ENCODE data around the gene FCMR.
"Not testable (repeated sequence)": the region's sequence is repeated elsewhere in the genome, so short reads cannot be mapped to it uniquely, and the experiment has no call there.

Gene FCMR

DNA sequence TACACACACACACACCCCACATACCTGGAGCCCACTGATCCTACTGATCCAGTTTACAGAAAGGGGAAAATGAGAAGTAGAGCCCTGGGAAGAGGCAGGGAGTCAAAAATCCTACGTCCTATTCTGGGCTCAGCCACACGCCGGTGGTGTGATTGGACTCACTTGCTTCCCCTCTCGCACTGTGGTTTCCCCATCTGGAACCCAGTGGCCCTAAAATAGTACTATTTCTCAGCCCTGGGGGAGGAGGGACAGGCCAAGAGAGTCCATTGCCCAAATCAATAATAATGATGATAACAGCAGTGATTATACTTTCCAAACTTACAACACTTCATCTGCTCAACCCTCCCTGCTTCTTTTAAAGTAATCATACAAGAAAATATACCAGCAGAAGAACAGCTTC, 27.5 kb upstream of the FCMR start:
- DNase-seq: no peak

DNA sequence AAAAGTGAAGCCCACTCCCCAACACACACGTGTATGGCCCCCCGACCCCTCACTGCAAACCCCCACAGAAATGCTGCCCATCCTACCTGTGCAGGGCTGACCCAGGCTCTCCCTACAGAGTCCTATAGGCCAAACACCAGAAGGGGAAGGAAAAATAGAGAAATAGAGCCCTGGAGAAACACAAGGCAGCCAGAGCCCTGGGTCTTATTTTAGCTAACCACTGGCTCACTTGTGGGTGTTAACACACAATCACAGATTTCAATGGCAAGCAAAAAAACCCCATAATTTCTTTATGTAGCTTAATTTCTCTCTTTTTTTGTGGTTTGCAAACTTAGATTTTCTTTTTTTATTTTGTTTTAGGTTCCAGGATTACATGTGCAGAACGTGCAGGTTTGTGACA, 25.5 kb upstream of the FCMR start:
- DNase-seq: no peak

DNA sequence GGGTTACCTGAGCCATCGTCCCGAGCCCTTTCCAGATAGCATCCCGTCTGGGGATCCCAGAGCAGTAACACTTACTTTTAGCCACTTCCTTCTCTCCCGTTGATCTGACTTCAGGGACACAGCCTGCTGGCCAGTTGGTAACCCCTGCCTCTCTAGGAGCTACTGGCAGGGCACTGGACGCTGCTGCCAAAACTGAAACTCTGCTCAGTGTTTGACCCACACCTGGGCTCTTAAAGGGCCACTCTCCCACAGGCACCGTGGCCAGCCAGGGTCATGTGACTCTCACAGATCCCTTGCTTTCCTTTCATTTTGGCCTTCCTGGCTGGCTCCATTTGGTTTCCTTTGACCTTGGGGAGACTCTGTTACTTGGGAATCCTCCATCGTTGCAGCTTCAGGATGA, 24.5 kb upstream of the FCMR start, which contains the start of gene PIGR:
Gene PIGR (minus strand): TSS at position 206 of the 400 bp plus-strand sequence. CDS start 5,935 bp downstream, outside the sequence.
- DNase-seq: no peak

DNA sequence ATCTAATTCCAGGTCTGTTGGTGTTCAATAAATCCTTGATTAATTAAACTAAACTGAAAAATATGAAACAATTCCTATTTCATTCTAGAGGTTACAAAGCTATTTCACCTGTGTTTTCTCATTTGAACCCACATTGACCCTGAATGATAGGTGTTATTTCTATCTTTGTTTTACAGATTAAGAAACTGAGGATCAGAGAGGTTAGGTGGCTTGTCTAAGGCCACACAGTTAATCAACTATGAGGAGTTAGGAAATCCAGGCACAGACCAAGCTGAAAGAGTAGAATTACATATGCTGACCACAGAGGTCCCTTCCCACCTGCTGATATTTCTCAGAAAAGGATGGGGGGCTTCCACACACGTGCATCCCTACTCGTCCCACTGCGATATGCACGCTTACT, 24.0 kb upstream of the FCMR start:
- DNase-seq: no peak

DNA sequence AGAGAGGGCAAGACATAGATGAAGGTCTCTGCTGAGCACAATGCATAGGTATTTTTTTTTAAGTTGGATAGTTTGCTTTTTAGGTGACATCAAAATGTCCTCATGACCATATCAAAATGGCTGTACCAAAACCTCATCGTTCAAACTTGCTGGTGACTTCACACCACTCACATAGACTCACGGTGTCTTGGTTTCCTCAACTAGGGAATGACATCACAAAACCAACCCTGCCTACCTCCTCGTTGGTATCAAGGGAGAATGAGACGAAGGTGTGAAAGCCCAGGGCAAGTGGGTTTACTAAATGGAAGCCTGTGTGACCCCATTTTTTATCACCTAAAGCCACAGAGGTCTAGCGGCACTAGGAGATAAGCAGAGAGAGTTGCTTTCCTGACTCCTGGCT, 23.0 kb upstream of the FCMR start:
- DNase-seq: no peak

DNA sequence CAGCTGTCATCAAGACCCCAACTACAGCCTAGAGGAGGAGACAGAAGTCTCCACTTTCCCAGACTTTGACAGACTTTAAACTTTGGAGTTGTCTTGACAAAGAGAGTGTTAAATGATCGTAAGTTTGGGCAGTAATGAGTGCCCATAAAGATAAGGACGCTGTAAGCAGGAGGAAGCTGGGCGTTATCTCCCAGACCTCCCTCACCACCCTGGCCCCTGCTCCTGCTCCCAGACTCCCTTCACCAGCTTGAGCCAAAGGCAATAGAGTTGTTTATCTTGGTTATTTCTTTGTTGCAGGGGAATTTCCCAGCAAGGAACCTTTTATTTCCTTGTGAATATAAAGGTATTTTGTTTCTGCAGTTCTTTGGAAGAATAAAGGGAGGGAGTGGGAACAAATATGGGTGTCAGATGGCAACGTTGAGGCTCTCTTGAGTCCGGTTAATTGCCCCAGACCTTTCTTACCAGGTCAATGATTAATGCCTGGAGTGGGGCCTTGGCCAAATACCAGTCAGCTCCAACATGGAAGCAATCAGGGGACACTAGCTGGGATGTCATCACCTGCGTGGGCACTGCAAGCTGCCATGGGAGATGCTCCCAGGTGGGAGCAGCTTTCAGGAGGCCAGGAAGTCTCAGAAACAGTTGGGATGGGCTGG, 20.2 kb upstream of the FCMR start:
- no peak for DNase-seq

DNA sequence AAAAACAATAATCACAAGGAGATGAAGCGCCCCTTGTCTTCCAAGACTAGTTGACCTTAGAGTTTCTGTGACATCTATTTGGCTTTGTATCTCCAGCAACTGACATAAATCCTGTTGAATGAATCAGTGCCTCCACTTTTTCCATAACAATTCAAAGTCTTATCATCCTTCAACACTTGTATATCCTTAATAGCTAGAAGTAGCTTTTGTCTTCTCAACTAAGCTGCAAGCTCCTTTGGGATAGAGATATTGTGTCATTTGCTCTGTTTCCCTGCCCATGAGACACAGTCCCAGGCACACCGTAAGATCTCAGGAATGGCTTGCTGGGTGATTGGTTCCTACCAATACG, 18.8 kb upstream of the FCMR start:
- DNase-seq: no peak

DNA sequence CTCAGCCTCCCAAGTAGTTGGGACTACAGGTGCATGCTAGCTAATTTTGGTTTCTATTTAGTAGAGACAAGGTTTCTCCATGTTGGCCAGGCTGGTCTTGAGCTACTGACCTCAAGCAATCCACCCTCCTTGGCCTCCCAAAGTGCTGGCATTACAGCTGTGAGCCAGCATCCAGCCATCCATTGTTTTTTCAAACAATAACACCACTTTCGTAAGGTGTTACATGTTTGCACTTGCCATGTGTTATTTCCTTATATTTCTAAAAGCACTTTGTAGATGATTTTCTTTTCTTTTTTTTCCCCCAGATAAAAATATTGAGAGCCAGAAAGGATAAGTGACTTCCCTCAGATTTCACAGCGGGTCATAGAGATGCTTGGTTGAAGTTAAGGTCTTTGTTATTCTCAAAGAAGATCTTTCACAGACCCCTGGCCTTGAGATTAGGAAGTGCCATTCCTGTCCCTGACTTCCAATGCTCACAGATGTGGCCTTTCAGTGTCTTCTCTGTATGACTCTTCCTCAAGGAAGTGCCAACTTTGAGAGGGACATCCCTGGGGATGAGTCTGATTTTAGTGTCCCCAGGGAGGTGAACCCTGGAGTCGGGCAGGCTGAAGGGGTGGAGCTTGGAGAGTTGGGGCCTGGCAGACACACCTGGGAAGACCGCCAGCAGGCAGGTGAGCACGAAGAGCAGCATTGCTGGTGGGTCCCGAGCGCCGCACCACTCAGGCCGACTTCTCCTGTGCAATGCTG, 18.3 kb upstream of the FCMR start:
- DNase-seq: no peak

DNA sequence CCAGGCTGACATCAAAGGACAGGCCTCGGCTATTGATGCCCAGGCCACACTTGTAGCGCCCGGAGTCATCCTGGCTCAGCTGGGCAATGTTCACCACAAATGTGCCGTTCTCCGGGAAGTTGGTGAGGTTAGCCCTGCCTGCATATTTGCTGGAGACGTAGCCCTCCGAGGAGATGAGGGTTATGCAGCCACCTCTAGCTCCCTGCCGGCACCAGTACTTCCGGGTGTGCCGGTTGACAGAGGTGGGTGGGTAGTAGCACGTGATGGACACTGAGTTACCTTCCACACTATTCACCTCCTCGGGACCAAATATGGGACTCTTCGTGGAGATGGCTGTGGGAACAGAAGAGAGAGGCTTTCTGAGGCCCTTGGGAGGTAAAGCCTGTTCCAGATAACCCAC, 17.4 kb upstream of the FCMR start:
- no peak for DNase-seq

DNA sequence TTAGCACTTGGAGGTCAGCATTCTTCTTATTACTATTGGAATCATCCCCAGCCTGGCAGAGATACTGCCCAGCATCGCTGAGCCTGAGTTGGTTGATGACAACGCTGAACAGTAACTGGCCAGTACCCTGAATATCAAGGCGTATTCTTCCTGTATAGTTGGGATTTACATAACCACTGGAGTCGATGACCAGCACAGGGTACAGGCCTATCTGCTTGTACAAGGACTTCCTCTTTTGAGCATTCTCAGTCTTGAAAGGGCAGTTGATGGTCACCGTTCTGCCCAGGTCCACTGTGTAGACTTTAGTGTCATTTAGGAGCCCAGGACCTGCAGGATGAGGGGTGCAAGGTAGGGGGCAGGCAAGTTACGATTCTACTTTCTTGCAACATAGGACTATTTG, 15.7 kb upstream of the FCMR start:
- no peak for DNase-seq

DNA sequence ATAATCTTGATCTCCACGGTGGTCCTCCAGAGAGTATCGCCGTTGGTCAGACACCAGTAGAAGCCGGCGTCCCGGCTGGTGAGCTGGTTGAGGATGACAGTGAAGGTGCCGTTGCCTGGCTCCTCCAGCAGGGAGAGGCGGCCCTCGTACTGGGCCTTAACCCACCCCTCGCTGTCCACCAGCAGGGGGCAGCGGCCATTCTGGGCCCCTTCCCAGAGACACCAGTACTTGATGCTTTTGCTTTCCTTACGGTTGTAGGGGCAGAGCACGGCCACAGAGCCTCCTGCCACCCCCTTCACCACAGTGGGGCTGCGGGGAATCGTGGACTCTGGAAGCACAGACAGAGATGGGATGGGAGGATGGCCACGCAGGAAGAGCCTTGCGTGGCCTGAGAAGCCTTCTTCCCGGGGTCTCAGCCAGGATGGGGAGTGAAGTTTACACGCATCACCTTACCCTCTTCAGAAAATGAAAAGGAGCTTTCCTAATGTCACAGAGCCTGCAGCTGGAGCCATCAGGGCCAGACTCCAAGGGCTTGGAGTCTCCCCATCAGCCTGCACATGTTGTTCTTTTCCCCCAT, 13.8 kb upstream of the FCMR start:
- DNase-seq: no peak

DNA sequence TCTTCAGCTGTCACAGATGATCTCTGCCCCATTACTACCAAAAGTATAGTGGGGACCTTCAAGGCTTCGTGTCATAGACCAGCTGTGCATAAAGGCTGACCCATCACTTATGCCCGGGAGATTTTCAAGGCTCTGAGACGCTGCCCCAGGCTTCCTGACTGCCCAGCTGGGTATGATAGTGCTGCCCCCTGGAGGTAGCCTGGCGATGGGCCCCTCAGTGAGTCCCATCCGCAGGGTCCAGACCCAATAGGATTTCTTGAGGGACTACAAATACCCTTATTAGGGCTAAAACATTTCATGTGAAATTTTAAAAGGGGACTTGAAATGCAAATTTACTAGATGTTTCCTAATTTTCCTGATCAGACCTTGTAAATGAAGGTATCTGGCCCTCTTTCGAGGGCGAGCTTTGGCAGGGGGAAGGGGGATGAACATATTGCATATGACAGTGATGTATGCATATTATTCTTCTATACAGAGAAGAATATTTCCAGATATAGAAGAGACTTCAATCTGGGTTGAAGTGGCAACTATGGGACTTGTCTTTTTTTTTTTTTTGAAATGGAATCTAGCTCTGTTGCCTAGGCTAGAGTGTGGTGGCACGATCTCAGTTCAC, 11.7 kb upstream of the FCMR start:
- DNase-seq: no peak

DNA sequence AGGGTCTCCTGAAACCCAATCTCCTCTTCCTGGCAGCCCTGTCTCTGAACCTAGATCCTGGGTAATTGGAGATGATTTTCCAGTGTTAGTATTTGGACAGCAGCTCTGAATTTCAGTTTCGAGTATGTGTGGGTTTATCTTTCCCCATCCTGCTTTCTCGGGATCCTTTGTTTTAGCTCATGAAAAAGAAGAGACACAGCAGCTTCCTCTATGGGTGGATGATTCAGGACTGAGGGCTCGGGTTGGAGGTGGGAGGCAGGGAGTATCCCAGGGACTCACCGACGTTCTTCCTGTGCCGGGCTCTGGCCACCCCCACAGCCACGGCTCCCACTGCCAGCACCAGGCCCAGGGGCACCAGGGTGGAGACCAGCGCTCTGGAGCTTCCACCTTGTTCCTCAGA, 10.4 kb upstream of the FCMR start:
- DNase-seq: no peak

DNA sequence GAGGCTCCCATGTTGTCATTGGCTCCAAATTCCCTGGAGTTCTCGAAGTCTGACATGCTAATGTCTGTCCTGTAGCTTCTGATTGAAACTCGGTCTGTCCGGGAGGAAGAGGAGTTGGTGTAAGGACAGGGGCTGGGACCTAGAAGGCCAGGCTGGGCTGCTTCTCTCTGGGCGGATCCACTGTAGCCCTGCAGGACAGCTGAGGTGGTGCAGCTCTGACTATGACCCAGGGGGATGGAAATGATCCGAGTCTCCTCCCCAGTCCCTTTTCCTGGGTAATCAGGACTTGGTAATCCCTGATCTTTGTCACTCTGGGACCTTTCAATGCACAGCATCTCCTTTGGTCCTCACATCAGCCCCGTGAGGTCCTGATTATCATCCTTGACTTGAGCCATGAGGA, 10.0 kb upstream of the FCMR start:
- no peak for DNase-seq

DNA sequence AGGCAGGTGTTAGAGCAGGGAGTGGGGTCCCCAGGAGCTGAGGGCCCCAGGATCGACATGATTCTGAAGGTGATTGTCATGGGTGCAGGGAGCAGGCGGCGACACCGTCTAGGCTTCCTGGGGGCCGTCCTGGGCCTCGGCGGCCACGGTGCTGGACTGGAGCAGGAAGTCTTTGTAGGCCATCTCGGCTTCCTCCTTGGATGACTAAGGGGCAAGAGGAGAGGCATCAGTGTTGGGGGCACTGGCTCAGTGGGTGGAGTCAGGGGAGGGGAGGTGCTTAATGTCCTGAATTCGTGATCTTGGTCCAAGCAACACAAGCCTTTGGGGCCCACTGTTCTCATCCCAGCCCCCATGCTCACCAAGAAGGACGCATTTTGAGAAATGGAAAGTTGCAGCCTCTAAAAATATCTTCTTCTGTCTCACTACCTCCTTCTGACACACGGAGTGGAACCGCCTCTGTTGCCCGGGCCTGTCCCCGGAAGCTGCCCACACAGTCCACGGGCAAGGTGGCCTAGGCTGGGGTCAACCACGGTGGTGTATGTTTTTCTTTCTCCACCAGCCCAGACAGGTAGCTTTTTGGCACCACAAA, 8.6 kb upstream of the FCMR start:
- DNase-seq: no peak

DNA sequence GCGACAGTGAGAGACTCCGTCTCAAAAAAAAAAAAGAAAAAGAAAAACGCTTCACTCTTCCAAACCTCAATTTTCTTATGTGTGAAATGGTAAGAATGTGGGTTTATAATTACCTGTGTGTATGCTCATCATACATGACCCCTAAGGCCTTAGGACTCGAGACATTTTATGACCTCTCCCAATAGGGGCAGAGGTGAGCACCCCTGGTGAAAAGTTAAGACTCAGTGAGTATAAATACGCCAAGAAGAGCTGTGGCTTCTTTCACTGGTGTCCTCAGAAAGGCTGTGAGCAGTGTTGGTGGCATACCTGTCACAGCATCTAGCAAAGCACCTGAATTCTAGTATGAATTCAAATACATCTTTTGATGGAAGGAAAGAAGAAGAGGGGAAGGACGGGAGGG, 7.8 kb upstream of the FCMR start:
- DNase-seq: no peak

DNA sequence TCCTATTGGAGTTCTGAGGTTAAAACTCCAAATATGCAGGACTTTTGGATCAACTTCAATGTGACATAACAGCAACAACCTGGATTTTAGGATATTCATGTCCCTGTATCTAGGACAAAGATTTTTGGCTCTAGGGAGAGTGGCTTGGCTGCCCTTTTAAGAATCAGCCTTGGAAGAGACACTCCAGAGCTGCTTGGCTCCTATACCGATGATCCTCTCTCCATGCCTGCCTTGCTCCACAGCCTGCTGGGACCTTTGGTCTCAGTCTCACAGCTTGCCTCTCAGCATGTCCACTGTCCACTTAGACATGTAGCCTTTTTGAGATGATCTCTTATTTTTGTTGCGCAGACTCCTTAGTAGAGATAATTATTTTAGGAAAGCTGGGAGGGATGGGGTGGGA, 4.5 kb upstream of the FCMR start:
- DNase-seq: no peak

DNA sequence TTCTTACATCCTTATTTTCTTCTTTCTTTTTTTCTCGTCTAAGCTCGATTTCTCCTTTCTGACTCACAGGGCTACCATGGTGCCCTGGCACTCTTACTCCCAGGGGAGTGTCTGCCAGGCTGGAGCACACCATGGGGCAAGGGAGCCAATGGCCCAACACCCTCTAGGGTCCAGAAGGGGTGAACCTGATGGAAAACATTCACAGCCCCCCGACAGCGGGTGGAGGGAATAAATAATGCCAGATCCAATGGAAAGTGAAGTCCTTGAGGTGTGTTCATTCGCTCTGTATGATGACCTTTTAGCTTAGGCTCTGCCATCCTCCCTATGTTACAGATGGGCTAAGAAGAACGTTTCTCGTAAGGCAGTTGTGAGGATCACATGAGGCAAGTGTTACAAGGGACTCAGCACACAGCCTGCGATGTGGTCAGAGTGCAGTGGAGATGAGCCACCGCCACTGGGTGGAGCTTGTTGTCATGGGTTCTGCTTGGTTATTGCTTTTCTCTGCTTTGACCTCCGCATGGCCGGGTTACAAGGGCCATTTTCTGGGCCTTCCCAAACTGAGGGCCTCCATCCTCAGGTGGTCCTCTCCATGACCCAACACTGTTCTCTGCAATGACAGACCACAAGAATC, 3.5 kb upstream of the FCMR start:
- no peak for DNase-seq

DNA sequence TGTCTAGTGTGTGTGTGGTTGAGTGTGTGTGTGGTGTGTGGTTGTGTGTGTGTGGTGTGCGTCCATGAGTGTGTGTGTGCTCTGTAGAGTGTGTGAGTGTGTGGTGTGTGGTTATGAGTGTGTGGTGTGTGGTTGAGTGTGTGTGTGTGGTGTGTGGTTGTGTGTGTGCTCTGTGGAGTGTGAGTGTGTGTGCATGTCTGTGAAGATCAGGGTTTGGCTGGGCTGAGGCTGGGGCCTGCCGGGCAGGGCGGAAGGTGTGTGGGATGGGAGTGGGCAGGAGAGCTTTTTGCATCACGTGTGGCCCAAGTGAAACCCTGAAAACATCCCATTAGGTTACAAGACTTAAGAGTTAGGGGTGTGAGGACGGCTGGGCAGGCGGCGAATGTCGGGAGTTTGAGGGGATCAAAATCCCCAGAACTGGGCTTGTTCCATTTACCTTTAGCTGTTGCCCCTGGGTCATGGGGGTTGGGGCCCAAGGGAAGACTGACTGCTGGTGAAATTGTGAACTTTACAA, 2.9 kb upstream of the FCMR start:
- no peak for DNase-seq

DNA sequence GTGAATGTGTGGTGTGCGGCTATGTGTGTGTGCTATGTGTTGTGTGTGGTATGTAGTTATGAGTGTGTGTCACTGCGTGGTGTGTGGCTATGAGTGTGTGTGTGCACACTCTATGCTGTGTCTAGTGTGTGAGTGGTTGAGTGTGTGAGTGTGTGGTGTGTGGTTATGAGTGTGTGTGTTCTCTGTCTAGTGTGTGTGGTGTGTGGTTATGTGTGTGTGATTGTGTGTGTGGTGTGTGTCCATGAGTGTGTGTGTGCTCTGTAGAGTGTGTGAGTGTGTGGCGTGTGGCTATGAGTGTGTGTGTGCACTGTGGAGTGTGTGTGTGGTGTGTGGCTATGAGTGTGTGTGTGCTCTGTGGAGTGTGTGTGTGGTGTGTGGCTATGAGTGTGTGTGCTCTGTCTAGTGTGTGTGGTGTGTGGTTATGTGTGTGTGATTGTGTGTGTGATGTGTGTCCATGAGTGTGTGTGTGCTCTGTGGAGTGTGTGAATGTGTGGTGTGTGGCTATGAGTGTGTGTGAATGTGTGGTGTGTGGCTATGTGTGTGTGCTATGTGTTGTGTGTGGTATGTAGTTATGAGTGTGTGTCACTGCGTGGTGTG, 2.3 kb upstream of the FCMR start:
- not testable (repeated sequence) for DNase-seq

DNA sequence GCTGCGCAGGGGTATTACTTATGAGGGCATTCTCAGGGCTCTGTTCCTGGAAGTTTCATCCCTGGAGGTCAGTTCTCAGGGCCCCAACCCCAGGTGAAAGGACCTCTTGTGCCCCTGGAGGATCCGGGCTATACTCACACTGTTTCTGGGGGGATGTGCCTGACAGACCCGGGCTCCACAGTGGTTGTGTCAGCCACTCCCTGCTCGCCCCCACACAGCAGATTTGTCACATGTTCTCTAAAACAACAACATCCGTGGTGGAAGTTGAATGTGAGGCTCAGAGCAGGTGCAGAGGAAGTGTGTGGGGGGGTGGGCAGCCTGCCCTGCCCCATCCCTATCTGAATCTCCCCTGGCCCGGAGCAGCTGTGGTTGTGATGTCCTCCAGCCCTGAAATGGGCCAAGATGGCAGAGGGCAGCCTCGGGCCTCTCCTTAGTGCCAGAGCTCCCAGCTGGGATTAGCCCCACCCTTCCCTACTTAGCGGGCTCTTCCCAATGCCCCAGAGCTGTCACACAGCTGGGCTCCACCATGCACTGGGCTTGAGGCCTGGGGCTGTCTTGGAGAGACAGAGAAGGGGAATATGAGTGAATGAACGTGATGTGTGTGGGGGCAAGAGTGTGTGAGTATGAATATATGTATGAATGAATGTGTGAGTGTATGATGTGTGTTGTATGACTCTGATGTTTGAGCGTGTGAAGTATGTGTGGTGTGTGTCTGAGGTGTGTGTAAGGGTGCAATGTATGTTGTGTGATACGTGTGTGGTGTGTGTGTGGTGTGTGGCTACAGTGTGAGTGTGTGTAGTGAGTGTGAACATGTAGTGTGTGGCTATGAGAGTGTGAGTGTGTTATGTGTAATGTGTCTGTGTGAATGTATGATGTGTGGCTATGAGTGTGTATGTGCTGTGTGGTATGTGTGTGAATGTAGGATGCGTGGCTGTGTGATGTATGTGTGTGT, 1.5 kb upstream of the FCMR start:
- no peak for DNase-seq
